GM18858 (cell line): ENCODE results near the gene ATXN1.
A peak's percentile ranks its signal among the peaks of the same experiment; 100 is the strongest.

Experiments used
- ATAC-seq: cut with Tn5 transposase; IDR thresholded peaks from one replicate; pipeline ENCODE4 v1.9.1; 2021; ENCODE audit not compliant: unreplicated experiment

The ATXN1 gene

GRCh38 chr6:16301511-16301910 is 459.7 kb downstream of the ATXN1 start:
- ATAC-seq = peak; percentile 49

GRCh38 chr6:16299861-16300260 is 461.4 kb downstream of the ATXN1 start:
- no peak for ATAC-seq

- no peak for ATAC-seq
Observed at GRCh38 chr6:16296061-16296670, 465.1 kb downstream of the ATXN1 start.

GRCh38 chr6:16295471-16295870 is 465.8 kb downstream of the ATXN1 start:
- no peak for ATAC-seq

- no peak for ATAC-seq
Observed at GRCh38 chr6:16295060-16295459, 466.2 kb downstream of the ATXN1 start.

- ATAC-seq = no peak
Observed at GRCh38 chr6:16294371-16294770, 466.9 kb downstream of the ATXN1 start.

GRCh38 chr6:16292942-16293341 is 468.3 kb downstream of the ATXN1 start:
- no peak for ATAC-seq

- no peak for ATAC-seq
Observed at GRCh38 chr6:16292432-16292831, 468.8 kb downstream of the ATXN1 start.

- ATAC-seq = no peak
Observed at GRCh38 chr6:16291739-16292138, 469.5 kb downstream of the ATXN1 start.

- ATAC-seq = no peak
Observed at GRCh38 chr6:16288163-16288562, 473.1 kb downstream of the ATXN1 start.

- ATAC-seq = no peak
Observed at GRCh38 chr6:16286151-16286522, 475.1 kb downstream of the ATXN1 start.

GRCh38 chr6:16285467-16286150 is 475.7 kb downstream of the ATXN1 start:
- ATAC-seq = no peak

GRCh38 chr6:16284472-16284871 is 476.8 kb downstream of the ATXN1 start:
- ATAC-seq = no peak

- ATAC-seq = no peak
Observed at GRCh38 chr6:16282370-16282769, 478.9 kb downstream of the ATXN1 start.

- ATAC-seq = no peak
Observed at GRCh38 chr6:16279243-16279642, 482.0 kb downstream of the ATXN1 start.

GRCh38 chr6:16278750-16279149 is 482.5 kb downstream of the ATXN1 start:
- no peak for ATAC-seq

GRCh38 chr6:16278048-16278724 is 483.1 kb downstream of the ATXN1 start:
- no peak for ATAC-seq

GRCh38 chr6:16277101-16277981 is 483.9 kb downstream of the ATXN1 start:
- ATAC-seq = no peak

GRCh38 chr6:16274885-16275589 is 486.2 kb downstream of the ATXN1 start:
- no peak for ATAC-seq

GRCh38 chr6:16274483-16274882 is 486.8 kb downstream of the ATXN1 start:
- ATAC-seq = no peak

GRCh38 chr6:16273256-16273655 is 488.0 kb downstream of the ATXN1 start:
- ATAC-seq = no peak
